Stimulated activated effector memory CD8-positive, alpha-beta T cell treated with anti-CD3 and anti-CD28 coated beads, Interleukin-12 subunit alpha, Interleukin-12 subunit beta, amount 100 ng/mL, for 72 hours (primary cell): ENCODE data around the gene MYO3B.
"Not testable (repeated sequence)": the region's sequence is repeated elsewhere in the genome, so short reads cannot be mapped to it uniquely, and the experiment has no call there.

Source experiments
- ATAC-seq: fragments of 150-1000 bp; cut with Tn5 transposase; 2 replicates; pipeline ENCODE4 v1.10.0; 2021
- DNase-seq, 2 donors: peaks; one replicate each; pipeline ENCODE4 v3.0.0; 2021 to 2022; ENCODE audit warnings: low spot score in 2 of 2
- H3K27ac Mint-ChIP-seq: one replicate; pipeline ENCODE4 v1.8.0; 2022; ENCODE audit warnings: mild to moderate bottlenecking, mixed read lengths
- H3K36me3 Mint-ChIP-seq: one replicate; pipeline ENCODE4 v1.8.0; 2022; ENCODE audit warnings: mild to moderate bottlenecking, mixed read lengths
- H3K4me1 Mint-ChIP-seq: one replicate; pipeline ENCODE4 v1.8.0; 2022; ENCODE audit warnings: mixed read lengths
- H3K4me3 Mint-ChIP-seq: one replicate; pipeline ENCODE4 v1.8.0; 2022; ENCODE audit warnings: mild to moderate bottlenecking, mixed read lengths
- H3K9me3 Mint-ChIP-seq: one replicate; pipeline ENCODE4 v1.8.0; 2022; ENCODE audit warnings: mixed read lengths

MYO3B gene

DNA sequence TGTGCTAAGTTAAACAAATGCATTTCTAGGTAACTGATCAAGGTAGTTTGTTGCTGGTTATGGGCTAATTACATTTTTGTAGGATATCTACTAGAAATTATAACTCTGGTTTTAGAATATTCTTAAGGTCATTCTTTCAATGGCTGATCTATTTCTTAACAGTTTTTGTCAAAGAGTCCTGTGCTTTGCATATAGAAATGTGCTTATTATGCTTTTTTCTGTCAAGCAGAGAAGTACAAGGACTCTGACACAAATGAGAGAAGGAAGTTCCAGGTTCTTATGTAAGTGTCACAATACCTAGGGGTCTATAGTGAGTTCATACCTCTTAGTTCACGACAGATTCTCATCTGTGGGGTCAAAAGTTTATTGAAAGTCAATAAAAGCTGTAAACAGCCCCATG is 88.4 kb downstream of the MYO3B start:
- Mint-ChIP-seq H3K4me1 (no peaks in the 10 kb centered on the region), H3K27ac (no peak overlapping the region), H3K9me3 (no peaks in the 10 kb centered on the region), H3K4me3 (no peak overlapping the region), H3K36me3 (no peaks in the 10 kb centered on the region)
- DNase-seq (no peak), ATAC-seq (no peak)

DNA sequence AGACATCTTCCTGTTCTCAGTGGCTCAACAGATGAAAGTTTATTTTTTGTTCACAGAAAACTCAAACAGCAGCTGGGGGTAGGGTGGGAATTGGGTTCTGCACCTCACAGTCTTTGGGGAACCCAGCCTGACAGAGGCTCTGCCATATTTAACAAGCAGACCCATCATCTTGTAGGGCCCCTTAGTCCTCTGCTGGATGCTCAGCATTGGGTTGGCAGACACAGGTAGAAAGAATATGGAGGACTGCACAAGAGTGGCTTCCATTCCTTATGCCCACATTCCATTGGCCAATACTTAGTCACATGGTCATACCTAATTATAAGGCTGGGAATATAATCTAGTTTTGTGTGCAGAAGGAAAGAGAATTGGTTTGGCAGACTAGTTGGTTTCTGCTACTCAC is 89.1 kb downstream of the MYO3B start:
- no peak overlapping the region for H3K27ac Mint-ChIP-seq
- DNase-seq, result no peak

DNA sequence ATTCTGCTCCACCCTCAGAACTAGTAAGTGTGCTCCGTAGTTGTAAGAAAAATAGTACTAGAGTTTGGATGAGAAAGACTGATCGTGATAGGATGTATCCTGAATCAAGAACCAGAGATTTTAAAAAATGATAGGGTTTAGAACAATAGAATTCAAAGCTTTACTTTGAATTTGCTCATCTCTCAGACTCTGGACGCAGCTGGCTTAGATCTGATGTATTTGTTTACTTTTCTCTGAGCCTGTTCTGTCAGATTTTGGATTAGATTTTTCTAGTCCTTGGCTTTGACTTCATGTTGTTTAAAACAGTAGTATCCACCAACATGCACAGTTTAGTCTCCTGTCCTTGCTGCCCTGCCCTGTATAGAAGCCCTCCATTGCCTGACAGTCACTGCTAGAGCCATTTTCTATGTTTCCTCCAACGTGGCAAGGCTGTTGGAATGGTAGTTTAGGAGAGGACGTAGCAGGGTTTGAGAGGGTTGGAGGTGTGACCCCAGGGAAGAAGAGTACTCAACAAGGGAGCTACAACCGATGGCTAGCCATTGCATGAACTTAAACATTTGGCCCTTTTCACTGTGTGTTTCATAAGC is 92.4 kb downstream of the MYO3B start:
- H3K9me3 Mint-ChIP-seq, result no peaks in the 10 kb centered on the region
- H3K36me3 Mint-ChIP-seq, result no peaks in the 10 kb centered on the region
- no peaks in the 10 kb centered on the region for H3K4me1 Mint-ChIP-seq
- H3K27ac Mint-ChIP-seq, result no peak overlapping the region
- ATAC-seq, result no peak
- no peak overlapping the region for H3K4me3 Mint-ChIP-seq
- DNase-seq, result no peak

More for the DNA sequence above, 89.1 kb downstream of the MYO3B start:
- Mint-ChIP-seq H3K36me3 (no peaks in the 10 kb centered on the region), H3K4me1 (no peaks in the 10 kb centered on the region), H3K4me3 (no peak overlapping the region), H3K9me3 (no peaks in the 10 kb centered on the region)
- peak; percentile 24 for ATAC-seq

DNA sequence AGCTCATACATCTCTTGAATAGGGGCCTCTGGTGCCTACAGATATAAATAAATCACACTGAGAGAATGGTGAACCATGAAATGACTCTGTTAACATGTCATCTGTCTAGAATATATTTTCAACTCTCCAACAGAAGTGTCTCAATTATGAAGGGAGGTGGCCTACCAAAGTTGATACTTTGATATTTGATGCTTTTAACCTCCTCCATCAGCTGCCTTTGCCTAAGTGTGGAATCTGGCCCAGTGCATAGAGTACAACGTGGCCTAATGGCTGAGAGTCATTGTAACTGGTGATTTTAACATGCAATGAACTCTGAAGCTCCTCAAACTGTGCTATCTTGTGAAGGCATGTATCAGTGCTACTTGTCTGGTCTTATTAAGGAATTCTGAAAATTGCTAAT is 93.4 kb downstream of the MYO3B start:
- Mint-ChIP-seq H3K27ac (no peak overlapping the region), H3K36me3 (no peaks in the 10 kb centered on the region), H3K4me3 (no peak overlapping the region), H3K4me1 (no peaks in the 10 kb centered on the region), H3K9me3 (no peaks in the 10 kb centered on the region)
- DNase-seq (no peak), ATAC-seq (no peak)

DNA sequence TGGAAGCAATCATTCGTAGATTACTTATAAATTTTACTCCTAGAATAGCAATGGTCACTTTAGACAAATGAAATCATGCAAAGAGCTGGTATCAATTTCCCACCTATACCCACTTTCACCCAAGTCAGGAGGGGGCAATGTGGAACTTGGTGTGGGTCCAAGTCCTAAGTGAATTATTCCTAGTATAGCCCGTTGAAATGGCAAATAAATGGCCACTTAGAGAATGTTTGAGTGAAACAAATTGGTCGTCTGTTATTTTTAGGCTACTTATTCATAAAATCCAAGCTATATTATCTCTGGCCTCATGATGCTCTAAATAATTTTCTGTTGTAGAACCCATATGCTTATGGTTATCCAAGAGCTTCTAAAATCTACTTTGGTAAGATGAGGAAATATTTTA is 98.1 kb downstream of the MYO3B start:
- ATAC-seq (no peak), DNase-seq (no peak)
- no peak overlapping the region for H3K27ac Mint-ChIP-seq
- H3K9me3 Mint-ChIP-seq, result no peaks in the 10 kb centered on the region
- H3K36me3 Mint-ChIP-seq, result no peaks in the 10 kb centered on the region
- H3K4me3 Mint-ChIP-seq, result no peak overlapping the region
- H3K4me1 Mint-ChIP-seq, result no peaks in the 10 kb centered on the region

DNA sequence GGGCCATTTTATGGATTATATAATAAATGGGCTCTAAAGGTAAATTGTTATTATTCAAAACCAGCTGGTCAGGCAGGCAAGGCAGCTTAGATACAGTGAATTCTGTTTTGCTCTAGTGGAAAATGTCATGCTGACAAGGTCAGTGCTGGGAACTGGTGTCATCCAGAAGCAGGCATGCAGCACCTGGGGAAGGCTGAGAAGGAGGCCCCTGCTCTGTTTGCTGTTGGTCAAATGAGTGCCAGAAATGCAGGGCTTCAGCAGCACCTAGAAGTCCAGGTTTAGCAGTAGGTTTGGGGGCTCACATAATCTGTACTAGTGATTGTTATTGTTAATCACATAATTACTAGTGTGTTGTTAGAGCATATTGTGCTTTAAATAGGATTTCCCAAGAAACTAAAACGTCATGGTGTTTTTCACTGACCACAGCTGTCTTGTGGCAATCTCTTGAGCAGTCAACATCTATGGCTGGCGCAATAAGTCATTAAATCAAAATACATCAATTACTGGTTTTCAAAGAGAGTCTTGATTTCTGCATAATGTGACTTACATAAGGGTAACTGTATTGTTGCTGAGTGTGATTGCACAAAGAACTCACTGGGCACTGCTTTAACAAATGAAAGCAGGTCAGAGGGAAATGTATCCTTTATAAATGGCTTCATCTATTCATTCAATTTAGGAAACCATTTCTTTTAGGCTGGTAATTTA is 99.1 kb downstream of the MYO3B start:
- Mint-ChIP-seq H3K27ac (no peak overlapping the region), H3K4me1 (no peaks in the 10 kb centered on the region), H3K36me3 (no peaks in the 10 kb centered on the region), H3K4me3 (no peak overlapping the region), H3K9me3 (no peaks in the 10 kb centered on the region)
- DNase-seq, result no peak
- no peak for ATAC-seq

DNA sequence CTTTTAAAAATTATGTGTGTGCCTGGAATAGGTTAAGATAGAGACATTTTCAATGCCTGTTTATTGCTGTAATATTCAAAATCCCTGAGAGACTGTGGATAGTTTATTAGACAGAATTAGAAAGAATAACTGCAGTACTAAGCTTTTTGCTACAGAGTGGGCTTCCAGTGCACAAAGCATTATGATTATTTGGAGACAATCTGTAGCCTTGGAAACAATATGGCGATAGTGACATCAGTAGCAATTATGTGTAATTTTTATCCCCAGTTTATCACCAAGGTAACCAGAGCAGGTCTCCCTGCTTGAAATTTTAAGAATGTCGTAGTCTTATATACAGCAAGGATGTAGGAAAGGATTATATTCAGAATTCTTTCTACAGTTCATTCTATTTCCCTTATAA is 100.0 kb downstream of the MYO3B start:
- no peaks in the 10 kb centered on the region for H3K9me3 Mint-ChIP-seq
- no peaks in the 10 kb centered on the region for H3K36me3 Mint-ChIP-seq
- H3K4me1 Mint-ChIP-seq, result no peaks in the 10 kb centered on the region
- no peak for ATAC-seq
- no peak for DNase-seq
- H3K27ac Mint-ChIP-seq, result no peak overlapping the region
- no peak overlapping the region for H3K4me3 Mint-ChIP-seq

DNA sequence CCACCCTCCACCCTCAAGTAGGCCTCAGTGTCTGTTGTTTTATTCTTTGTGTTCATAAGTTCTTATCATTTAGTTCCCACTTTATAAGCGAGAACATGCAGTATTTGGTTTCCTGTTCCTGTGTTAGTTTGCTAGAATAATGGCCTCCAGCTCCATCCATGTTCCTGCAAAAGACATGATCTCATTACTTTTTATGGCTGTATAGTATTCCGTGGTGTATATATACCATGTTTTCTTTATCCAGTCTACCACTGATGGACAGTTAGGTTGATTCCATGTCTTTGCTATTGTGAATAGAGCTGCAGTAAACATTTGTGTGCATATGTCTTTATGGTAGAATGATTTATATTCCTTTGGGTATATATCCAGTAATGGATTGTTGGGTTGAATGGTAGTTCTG is 101.7 kb downstream of the MYO3B start:
- not testable (repeated sequence) for H3K4me1 Mint-ChIP-seq, H3K36me3 Mint-ChIP-seq, H3K9me3 Mint-ChIP-seq, DNase-seq, H3K27ac Mint-ChIP-seq, H3K4me3 Mint-ChIP-seq, ATAC-seq

DNA sequence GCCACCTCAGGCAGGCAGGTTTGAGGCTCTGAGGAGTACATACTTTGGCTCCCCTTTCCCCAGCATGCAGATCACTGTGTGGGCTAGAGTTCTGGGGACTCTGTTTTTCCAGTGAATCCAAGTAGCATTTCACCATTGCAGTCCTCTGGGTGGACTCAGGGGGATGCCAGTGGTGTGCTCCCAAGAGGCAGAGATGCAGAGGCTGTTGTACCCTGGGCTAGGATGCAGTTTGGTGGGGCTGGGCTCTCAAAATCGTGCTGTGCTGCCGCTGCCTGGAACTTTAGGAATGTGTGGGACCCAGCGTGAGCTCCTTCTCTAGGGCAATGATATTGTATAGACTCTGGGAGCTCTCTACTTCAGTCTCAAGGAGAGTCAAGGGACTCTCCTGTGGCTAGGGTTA is 104.9 kb downstream of the MYO3B start:
- Mint-ChIP-seq H3K36me3 (no peaks in the 10 kb centered on the region), H3K9me3 (no peaks in the 10 kb centered on the region), H3K27ac (no peak overlapping the region), H3K4me3 (no peak overlapping the region), H3K4me1 (no peaks in the 10 kb centered on the region)
- ATAC-seq, result peak; percentile 31
- no peak for DNase-seq

DNA sequence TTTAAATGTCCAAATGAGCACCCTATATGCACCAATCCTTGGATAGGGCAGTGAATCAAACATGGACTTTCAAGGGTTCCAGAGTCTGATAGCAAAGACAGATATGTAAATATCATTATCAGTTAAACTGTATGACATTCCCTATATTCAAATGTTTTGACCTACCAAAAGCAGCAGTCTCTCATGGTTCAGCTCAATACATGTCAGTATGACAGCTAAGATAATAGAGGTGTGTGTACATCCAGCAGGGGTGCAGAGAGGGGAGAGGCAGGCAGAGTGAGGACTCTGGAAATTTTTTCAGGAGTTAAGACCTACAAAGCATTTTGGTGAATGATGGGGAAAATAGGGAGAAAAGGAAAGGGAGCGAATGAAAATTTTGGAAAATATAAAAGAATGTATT is 106.3 kb downstream of the MYO3B start:
- no peak for ATAC-seq
- DNase-seq, result no peak
- H3K9me3 Mint-ChIP-seq, result no peaks in the 10 kb centered on the region
- no peak overlapping the region for H3K4me3 Mint-ChIP-seq
- H3K27ac Mint-ChIP-seq, result no peak overlapping the region
- no peaks in the 10 kb centered on the region for H3K36me3 Mint-ChIP-seq
- no peaks in the 10 kb centered on the region for H3K4me1 Mint-ChIP-seq

DNA sequence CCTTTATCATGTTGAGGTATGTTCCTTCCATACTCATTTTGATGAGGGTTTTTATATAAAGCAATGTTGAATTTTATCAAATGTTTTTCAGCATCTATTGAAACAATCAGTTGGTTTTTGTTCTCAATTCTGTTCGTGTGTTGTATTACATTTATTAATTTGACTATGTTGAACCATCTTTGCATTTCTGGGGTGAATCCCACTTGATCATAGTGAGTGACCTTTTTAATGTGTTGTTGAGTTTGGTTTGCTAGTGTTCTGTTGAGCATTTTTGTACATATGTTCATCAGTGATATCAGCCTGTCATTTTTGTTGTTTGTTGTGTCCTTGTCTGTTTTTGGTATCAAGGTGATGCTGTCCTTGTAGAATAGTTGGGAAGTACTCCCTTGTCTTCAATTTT is 110.9 kb downstream of the MYO3B start:
- H3K27ac Mint-ChIP-seq, result no peak overlapping the region
- no peak for DNase-seq
- no peak for ATAC-seq
- H3K9me3 Mint-ChIP-seq, result peaks cover 6% of the 10 kb centered on the region
- no peak overlapping the region for H3K4me3 Mint-ChIP-seq
- no peaks in the 10 kb centered on the region for H3K36me3 Mint-ChIP-seq
- no peaks in the 10 kb centered on the region for H3K4me1 Mint-ChIP-seq

DNA sequence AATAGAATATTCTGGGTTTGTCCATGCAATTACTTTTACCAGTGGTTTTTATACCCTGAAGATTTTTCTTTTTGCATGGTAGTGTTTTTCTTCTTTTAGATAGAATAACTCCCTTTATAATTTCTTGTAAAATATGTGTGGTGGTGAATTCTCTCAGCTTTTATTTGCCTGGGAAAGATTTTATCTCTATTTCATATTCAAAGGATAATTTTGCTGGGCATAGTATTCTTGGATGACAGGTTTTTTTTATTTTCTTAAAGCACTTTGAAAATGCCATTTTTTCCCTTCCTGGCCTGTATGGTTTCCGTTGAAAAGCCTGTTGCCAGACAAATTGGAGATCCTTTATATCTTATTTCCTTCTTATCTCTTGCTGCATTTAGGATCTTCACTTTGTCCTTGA is 113.5 kb downstream of the MYO3B start:
- H3K4me3 Mint-ChIP-seq, result no peak overlapping the region
- no peak overlapping the region for H3K27ac Mint-ChIP-seq
- H3K9me3 Mint-ChIP-seq, result peaks cover 11% of the 10 kb centered on the region
- no peaks in the 10 kb centered on the region for H3K36me3 Mint-ChIP-seq
- no peaks in the 10 kb centered on the region for H3K4me1 Mint-ChIP-seq
- ATAC-seq, result no peak
- DNase-seq, result no peak

DNA sequence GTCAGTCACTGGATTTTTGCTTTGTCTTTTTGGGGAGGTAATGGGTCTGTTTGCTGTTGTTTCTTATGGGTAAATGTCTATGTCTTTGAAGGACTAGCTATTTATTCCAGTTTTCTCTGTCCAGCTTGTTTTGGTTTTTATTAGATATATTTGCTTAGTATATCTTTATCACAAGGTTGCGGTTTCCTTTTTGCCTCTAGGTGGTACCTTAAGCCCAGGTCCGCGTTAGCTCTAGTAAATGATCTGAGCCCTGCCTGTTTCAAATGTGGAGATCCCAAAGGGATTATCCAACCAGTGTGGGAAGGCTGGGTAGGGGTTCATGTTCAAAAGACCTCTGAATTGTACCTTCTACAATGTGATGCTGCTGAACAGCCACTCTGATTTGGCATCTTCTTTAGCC is 114.5 kb downstream of the MYO3B start:
- H3K9me3 Mint-ChIP-seq, result peaks cover 11% of the 10 kb centered on the region
- H3K36me3 Mint-ChIP-seq, result no peaks in the 10 kb centered on the region
- DNase-seq (no peak), ATAC-seq (no peak)
- H3K27ac Mint-ChIP-seq, result no peak overlapping the region
- no peak overlapping the region for H3K4me3 Mint-ChIP-seq
- no peaks in the 10 kb centered on the region for H3K4me1 Mint-ChIP-seq

DNA sequence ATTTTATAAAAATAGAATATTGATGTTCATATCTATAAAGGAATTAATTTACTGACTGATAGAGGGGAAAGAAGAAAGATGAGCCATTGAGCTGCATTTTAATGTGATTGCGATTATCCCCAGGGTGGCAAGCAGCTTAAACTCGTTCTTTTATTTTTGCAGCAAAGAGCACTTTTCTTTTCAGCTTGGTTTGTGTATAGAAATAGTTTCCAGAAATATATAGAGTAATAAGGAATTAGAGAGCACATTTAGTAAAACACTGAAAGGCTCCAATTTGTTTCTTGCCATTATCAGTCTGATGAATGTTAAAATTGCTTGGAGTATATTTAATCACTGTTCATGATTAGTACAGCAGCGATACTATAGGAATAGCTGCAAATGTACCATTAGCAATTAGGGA is 119.5 kb downstream of the MYO3B start:
- DNase-seq (no peak), ATAC-seq (no peak)
- Mint-ChIP-seq H3K9me3 (peaks cover 5% of the 10 kb centered on the region), H3K36me3 (no peaks in the 10 kb centered on the region), H3K4me1 (no peaks in the 10 kb centered on the region), H3K27ac (no peak overlapping the region), H3K4me3 (no peak overlapping the region)

DNA sequence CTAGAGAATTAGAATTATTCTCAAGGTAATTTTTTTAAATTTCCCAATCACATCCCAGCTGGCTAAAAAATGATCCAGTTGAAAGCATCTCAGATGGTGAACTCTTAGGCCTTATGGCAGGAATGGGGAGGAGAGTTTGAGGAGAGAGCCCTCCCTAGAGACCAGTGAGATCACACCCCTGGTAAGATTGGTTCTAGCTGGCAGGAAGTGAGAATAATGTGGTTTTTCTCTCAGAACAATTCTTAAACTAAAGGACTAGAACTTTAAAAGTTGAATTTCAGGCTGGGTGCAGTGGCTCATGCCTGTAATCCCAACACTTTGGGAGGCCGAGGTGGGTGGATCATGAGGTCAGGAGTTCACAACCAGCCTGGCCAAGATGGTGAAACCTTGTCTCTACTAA is 120.2 kb downstream of the MYO3B start:
- peaks cover 5% of the 10 kb centered on the region for H3K9me3 Mint-ChIP-seq
- H3K36me3 Mint-ChIP-seq, result no peaks in the 10 kb centered on the region
- no peak overlapping the region for H3K4me3 Mint-ChIP-seq
- ATAC-seq, result no peak
- DNase-seq, result no peak
- H3K27ac Mint-ChIP-seq, result no peak overlapping the region
- no peaks in the 10 kb centered on the region for H3K4me1 Mint-ChIP-seq

DNA sequence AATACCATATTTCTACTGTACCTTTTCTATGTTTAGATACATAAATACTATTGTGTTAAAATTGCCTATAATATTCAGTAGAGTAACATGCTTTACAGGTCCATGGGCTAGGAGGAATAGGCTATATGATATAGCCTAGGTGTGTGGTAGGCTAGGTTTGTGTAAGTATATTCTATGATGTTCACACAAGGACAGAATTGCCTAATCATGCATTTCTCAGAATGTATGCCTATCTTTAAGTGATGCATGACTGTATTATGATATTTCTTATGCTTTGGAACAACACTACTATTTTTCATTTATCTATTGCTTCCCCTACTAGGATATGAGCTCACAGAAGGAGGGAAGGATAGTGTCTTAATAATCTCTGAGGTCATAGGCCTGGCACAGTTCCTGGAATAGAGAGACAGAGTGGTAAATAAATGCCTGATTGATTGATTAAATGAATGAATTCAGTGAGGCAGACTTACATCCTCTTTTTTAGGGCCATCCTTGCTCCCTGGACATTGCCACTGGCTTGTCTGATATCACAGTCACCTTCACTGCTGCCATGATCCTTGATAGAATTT is 121.0 kb downstream of the MYO3B start:
- H3K4me1 Mint-ChIP-seq, result no peaks in the 10 kb centered on the region
- no peak for DNase-seq
- no peak overlapping the region for H3K27ac Mint-ChIP-seq
- H3K36me3 Mint-ChIP-seq, result no peaks in the 10 kb centered on the region
- no peak overlapping the region for H3K4me3 Mint-ChIP-seq
- H3K9me3 Mint-ChIP-seq, result peaks cover 5% of the 10 kb centered on the region
- no peak for ATAC-seq
